HL-60/S4 (cell line): Measurements from ENCODE around the gene SCGB1A1.

Experiments
- in situ Hi-C: fragments of 300-500 bp; cut with MboI; formaldehyde crosslinking; loops from 2 replicates; pipeline ENCODE4 v1.14.3; 2022; ENCODE audit warnings: low sequenced_read_pairs

Gene SCGB1A1

GRCh38 chr11:62395885-62396551 lies 22.8 kb upstream of the SCGB1A1 start:
- in situ Hi-C loops = loop anchor here (10.0 kb wide), 2 partner anchors 159 to 299 kb away; no protein-coding TSS in a partner anchor

- in situ Hi-C loops = loop anchor here (10.0 kb wide), 2 partner anchors 156 to 296 kb away; no protein-coding TSS in a partner anchor
Observed at GRCh38 chr11:62398011-62398994, 20.5 kb upstream of the SCGB1A1 start.

GRCh38 chr11:62399172-62399877 lies 19.5 kb upstream of the SCGB1A1 start:
- in situ Hi-C loops = loop anchor here (10.0 kb wide), 2 partner anchors 155 to 295 kb away; no protein-coding TSS in a partner anchor

- in situ Hi-C loops = loop anchor here (10.0 to 25.0 kb wide), 3 partner anchors 155 to 487 kb away; partner anchors contain the start of gene SLC3A2
Observed at GRCh38 chr11:62399878-62400266, 19.0 kb upstream of the SCGB1A1 start.

GRCh38 chr11:62400281-62400680 lies 18.6 kb upstream of the SCGB1A1 start:
- in situ Hi-C loops = loop anchor here (25.0 kb wide), 1 partner anchor 487 kb away; the partner anchor contains the start of gene SLC3A2

GRCh38 chr11:62400760-62401159 lies 18.1 kb upstream of the SCGB1A1 start:
- in situ Hi-C loops = loop anchor here (25.0 kb wide), 1 partner anchor 487 kb away; the partner anchor contains the start of gene SLC3A2

GRCh38 chr11:62401356-62401755 lies 17.5 kb upstream of the SCGB1A1 start:
- in situ Hi-C loops = loop anchor here (25.0 kb wide), 1 partner anchor 486 kb away; the partner anchor contains the start of gene SLC3A2

GRCh38 chr11:62401811-62402210 lies 17.0 kb upstream of the SCGB1A1 start:
- in situ Hi-C loops = loop anchor here (25.0 kb wide), 1 partner anchor 485 kb away; the partner anchor contains the start of gene SLC3A2

- in situ Hi-C loops = loop anchor here (25.0 kb wide), 1 partner anchor 485 kb away; the partner anchor contains the start of gene SLC3A2
Observed at GRCh38 chr11:62402226-62402959, 16.4 kb upstream of the SCGB1A1 start.

- in situ Hi-C loops = loop anchor here (25.0 kb wide), 1 partner anchor 484 kb away; the partner anchor contains the start of gene SLC3A2
Observed at GRCh38 chr11:62402960-62403730, 15.7 kb upstream of the SCGB1A1 start.

GRCh38 chr11:62404435-62404834 lies 14.4 kb upstream of the SCGB1A1 start:
- in situ Hi-C loops = loop anchor here (25.0 kb wide), 1 partner anchor 483 kb away; the partner anchor contains the start of gene SLC3A2

GRCh38 chr11:62404901-62405300 lies 13.9 kb upstream of the SCGB1A1 start:
- in situ Hi-C loops = loop anchor here (25.0 kb wide), 1 partner anchor 482 kb away; the partner anchor contains the start of gene SLC3A2

GRCh38 chr11:62406034-62406433 lies 12.8 kb upstream of the SCGB1A1 start:
- in situ Hi-C loops = loop anchor here (25.0 kb wide), 1 partner anchor 481 kb away; the partner anchor contains the start of gene SLC3A2

GRCh38 chr11:62409831-62410230 lies 9.0 kb upstream of the SCGB1A1 start:
- in situ Hi-C loops = loop anchor here (25.0 kb wide), 1 partner anchor 477 kb away; the partner anchor contains the start of gene SLC3A2

- in situ Hi-C loops = loop anchor here (25.0 kb wide), 1 partner anchor 476 kb away; the partner anchor contains the start of gene SLC3A2
Observed at GRCh38 chr11:62410972-62411371, 7.9 kb upstream of the SCGB1A1 start.

- in situ Hi-C loops = loop anchor here (25.0 kb wide), 1 partner anchor 476 kb away; the partner anchor contains the start of gene SLC3A2
Observed at GRCh38 chr11:62411524-62411923, 7.3 kb upstream of the SCGB1A1 start.

- in situ Hi-C loops = loop anchor here (25.0 kb wide), 1 partner anchor 474 kb away; the partner anchor contains the start of gene SLC3A2
Observed at GRCh38 chr11:62413060-62413696, 5.7 kb upstream of the SCGB1A1 start.

GRCh38 chr11:62416596-62416995 lies 2.2 kb upstream of the SCGB1A1 start:
- in situ Hi-C loops = loop anchor here (25.0 kb wide), 1 partner anchor 471 kb away; the partner anchor contains the start of gene SLC3A2
